ENCODE measurements around the gene RRP8. TPM values are rescaled to one million over a fixed set of nuclear protein-coding genes. Genes with fewer than 3 reads are reported as not detected.

Gene RRP8
- total RNA-seq, 1 donor from 2014 or later = 10.3 TPM

GRCh38 chr11:6587360-6587953, 16.0 kb downstream of the RRP8 start:
- no peak for FAIRE-seq
- TF ChIP-seq CTCF (IDR thresholded peaks at IDR 0.05; ENCODE audit: insufficient read depth, low read length, severe bottlenecking) = no peak

GRCh38 chr11:6586434-6587359, 16.7 kb downstream of the RRP8 start:
- TF ChIP-seq CTCF (IDR thresholded peaks at IDR 0.05; ENCODE audit: insufficient read depth, low read length, severe bottlenecking) = no peak
- H3K27me3 ChIP-seq (ENCODE audit: control insufficient read depth, insufficient read depth, low read length) = no peaks in the 10 kb centered on the region
- DNase-seq (ENCODE audit: low read depth) (no peak), FAIRE-seq (no peak)
- no peak overlapping the region for H3K4me3 ChIP-seq (ENCODE audit: low read depth, low read length)
- H3K36me3 ChIP-seq (ENCODE audit: control insufficient read depth, insufficient read depth, low read length) = no peaks in the 10 kb centered on the region

More at GRCh38 chr11:6587360-6587953, 16.0 kb downstream of the RRP8 start:
- Histone ChIP-seq H3K36me3 (ENCODE audit: control insufficient read depth, insufficient read depth, low read length) (peaks cover 1% of the 10 kb centered on the region), H3K27me3 (ENCODE audit: control insufficient read depth, insufficient read depth, low read length) (no peaks in the 10 kb centered on the region), H3K4me3 (ENCODE audit: low read depth, low read length) (no peak overlapping the region)
- no peak for DNase-seq (ENCODE audit: low read depth)

GRCh38 chr11:6584528-6584927, 18.9 kb downstream of the RRP8 start:
- TF ChIP-seq CTCF (IDR thresholded peaks at IDR 0.05; ENCODE audit: insufficient read depth, low read length, severe bottlenecking) = no peak
- DNase-seq (ENCODE audit: low read depth) (no peak), FAIRE-seq (no peak)
- Histone ChIP-seq H3K27me3 (ENCODE audit: control insufficient read depth, insufficient read depth, low read length) (no peaks in the 10 kb centered on the region), H3K36me3 (ENCODE audit: control insufficient read depth, insufficient read depth, low read length) (no peaks in the 10 kb centered on the region), H3K4me3 (ENCODE audit: low read depth, low read length) (no peak overlapping the region)

GRCh38 chr11:6583584-6583983, 19.8 kb downstream of the RRP8 start:
- no peaks in the 10 kb centered on the region for H3K36me3 ChIP-seq (ENCODE audit: control insufficient read depth, insufficient read depth, low read length)
- H3K4me3 ChIP-seq (ENCODE audit: low read depth, low read length) = no peak overlapping the region
- FAIRE-seq (no peak), DNase-seq (ENCODE audit: low read depth) (no peak)
- H3K27me3 ChIP-seq (ENCODE audit: control insufficient read depth, insufficient read depth, low read length) = no peaks in the 10 kb centered on the region
- no peak for TF ChIP-seq CTCF (IDR thresholded peaks at IDR 0.05; ENCODE audit: insufficient read depth, low read length, severe bottlenecking)

- Histone ChIP-seq H3K27me3 (ENCODE audit: control insufficient read depth, insufficient read depth, low read length) (no peaks in the 10 kb centered on the region), H3K4me3 (ENCODE audit: low read depth, low read length) (no peak overlapping the region), H3K36me3 (ENCODE audit: control insufficient read depth, insufficient read depth, low read length) (no peaks in the 10 kb centered on the region)
- no peak for TF ChIP-seq CTCF (IDR thresholded peaks at IDR 0.05; ENCODE audit: insufficient read depth, low read length, severe bottlenecking)
- DNase-seq (ENCODE audit: low read depth) = no peak
- FAIRE-seq = no peak
These were observed 23.7 kb downstream of the RRP8 start for GRCh38 chr11:6579681-6580080.

Measured in bronchial epithelial cell (primary cell).